GM19452 (cell line): Measurements from ENCODE around the gene ANTXR2.

Experiments used
- ATAC-seq: cut with Tn5 transposase; IDR thresholded peaks from one replicate; pipeline ENCODE4 v1.9.1; 2021; ENCODE audit not compliant: unreplicated experiment

ANTXR2 gene

DNA sequence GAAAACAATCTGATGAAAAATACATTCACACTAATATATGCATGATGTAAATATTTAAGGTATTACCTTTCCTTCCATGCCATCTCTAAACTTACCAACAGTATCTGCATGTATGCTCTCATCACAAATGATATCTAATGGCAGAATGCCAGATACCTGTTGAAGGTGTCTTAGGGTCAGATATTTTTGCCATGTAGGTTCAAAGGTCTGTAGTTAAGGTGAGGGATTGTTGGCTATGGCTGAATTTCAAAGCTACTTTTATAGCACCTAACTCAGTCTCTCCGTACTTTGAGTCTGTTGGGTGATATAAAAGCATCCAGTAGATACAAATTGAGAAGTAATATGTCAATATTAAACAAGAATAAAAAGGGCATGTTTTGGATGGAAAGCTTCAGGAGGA is 19.8 kb upstream of the ANTXR2 start:
- ATAC-seq, result no peak

- ATAC-seq, result no peak
These were observed 19.1 kb upstream of the ANTXR2 start for GRCh38 chr4:80092088-80092487.

DNA sequence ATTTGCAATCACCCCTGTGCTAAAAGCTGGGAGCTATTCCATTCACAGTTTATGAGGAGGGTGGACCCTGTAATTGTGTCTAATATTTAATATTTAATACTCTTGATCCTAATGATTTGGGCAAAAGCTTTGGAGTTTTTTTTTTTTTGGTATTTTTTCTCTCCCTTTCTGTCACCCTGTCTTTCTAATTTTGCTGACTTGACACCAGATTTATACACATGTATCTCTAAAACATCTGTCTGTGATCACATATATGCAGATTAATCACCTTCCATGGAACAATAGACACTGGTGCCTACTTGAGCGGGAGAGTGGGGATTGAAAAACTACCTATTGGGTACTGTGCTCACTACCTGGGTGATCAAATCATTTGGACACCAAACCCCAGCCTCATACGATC is 18.7 kb upstream of the ANTXR2 start:
- no peak for ATAC-seq

DNA sequence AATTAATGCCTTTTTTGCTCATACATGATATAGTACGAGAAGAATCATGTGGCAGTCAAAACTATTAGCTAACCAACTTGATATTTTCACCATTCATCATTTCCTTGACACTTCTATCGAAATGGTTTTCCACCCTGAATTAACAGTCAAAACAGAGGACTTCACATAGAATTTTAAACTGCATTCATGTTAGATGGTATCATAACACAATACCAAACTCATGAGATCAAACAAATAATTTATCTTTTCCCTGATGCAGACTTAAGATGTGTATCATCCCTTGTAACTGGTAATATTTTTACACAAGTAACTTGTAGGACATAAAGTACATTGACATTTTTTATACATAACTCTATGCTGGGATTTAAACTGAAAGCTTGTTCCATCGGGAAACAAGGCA is 18.2 kb upstream of the ANTXR2 start:
- ATAC-seq, result no peak

DNA sequence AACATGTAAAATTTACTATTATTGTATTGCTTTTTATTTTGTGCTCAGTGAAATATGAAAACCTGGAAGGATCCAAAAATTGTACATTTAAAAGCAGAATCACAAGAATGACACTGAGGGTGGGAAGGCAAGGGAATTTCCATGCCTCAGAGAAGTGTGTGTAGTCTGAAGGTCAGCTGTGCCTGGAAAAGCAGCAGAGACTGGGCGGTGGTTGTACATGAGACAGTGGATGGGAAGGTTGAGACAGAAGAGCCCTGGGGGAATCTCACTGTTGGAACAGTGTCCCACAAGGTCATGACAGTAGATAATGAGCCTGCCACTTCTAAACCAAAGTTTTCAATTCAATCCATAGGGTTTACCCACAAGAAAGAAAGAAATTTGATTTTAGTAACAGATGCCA is 17.1 kb upstream of the ANTXR2 start:
- no peak for ATAC-seq

GRCh38 chr4:80088471-80088870 is 15.4 kb upstream of the ANTXR2 start:
- no peak for ATAC-seq

DNA sequence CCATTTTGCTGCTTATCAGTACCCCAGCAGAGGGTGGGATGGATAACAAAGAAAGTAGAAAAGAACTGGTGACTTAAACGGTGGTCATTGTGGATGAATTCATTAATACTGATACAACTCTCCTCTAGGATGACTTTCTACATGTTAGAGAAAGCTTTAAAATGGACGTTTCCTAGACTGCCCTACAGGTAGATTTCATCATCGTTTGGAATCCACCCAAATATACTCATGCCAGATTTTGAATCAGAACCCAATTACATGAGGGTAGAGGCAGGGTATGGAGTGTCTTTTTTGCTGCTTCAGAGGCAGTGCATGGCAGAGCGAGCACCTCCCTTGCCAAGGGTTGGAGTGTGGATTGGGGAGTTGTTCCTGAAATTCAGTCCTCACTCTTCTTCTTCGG is 13.3 kb upstream of the ANTXR2 start:
- ATAC-seq, result no peak

DNA sequence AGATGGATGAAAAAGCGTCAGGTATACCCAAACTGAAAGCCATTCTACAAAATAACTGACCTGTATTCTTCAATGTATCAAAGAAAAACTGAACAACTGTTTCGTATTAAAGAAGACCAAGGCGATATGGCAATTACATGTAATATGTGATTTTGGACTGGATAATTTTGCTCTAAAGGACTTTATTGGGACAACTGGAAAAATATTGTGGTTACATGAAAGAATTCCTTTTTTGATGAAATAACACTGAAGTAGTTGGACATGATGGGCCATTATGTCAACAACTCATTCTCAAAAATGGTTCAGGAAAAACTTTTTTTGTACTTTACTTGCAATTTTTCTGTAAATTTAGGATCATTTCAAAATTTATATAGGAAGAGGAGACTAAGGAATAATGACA is 12.1 kb upstream of the ANTXR2 start:
- no peak for ATAC-seq

DNA sequence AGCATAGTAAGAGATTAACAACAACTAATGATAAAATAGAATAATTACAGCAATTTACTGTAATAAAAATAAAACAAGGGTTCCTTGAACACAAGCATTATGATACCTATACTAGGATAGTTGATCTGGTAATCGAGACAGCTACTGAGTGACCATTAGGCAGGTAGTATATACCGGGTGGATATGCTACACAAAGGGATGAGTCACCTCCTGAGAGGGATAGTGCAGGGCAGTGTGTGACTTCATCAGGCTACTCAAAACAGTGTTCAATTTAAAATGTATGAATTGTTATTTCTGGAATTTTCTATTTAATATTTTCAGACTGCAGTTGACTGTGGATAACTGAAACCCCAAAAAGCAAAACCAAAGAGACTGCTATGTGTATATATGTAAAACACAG is 9.7 kb upstream of the ANTXR2 start:
- ATAC-seq, result no peak

DNA sequence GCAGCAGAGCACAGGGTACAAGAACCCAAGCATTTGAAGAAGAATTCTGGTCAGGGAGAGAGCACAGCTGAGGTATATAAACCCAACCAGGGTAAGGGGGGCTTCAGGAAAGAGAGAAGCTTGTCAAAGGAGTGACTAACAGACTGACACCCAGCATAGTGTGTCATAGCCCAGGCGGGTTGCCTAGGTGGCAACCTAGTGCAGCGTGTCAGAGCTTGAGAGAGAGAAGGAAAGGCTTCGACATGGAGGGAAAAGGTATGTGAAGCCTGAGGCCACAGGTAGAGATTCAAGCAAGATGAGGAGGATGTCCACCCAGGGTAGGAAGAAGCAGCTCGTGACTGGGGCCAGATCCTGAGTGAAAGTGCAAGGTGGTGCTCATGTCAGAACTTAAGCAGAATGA is 8.5 kb upstream of the ANTXR2 start:
- ATAC-seq, result no peak

DNA sequence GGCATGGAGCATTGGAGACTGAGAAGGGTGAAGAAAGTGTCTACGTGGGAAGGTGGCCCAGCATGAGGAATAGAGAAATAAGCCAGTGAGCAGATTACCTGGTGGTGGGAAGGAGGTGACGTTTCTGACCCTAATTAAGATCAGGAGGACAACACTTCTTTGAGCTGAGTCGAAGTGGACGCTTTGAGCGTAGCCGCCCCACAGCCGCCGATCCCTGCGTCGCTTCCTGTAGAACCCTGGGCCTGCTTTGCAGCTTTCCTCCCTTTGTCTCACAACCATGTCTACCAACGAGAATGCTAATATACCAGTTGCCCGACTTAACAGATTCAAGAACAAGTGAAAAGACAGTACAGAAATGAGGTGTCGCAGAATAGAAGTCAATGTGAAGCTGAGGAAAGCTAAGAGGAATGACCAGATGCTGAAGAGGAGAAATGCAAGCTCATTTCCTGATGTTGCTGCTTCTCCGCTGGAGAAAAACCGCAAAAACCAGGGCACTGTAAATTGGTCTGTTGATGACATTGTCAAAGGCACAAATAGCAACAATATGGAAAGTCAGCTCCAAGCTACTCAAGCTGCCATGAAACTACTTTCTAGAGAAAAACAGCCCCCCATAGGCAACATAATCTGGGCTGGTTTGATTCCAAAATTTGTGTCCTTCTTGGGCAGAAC is 6.4 kb upstream of the ANTXR2 start:
- ATAC-seq, result no peak

GRCh38 chr4:80078346-80079092 is 5.5 kb upstream of the ANTXR2 start:
- no peak for ATAC-seq

DNA sequence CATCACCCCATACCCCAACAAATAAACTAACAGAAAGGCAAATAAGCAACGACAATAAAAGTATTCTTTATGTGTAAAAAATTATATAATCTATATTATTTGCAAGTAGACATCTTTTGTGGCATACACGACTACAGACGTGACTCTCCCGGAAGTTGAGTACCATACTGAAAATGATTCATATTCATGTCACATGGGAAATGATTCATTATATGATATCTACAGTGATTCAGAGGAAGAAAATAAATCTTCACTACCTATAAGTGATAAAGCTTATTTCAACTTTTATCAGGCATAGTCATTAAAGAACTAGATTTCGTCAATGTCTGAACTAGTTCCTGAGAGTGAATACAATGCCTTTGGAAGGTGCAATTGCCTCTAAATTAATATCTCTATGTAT is 4.6 kb upstream of the ANTXR2 start:
- ATAC-seq, result no peak

DNA sequence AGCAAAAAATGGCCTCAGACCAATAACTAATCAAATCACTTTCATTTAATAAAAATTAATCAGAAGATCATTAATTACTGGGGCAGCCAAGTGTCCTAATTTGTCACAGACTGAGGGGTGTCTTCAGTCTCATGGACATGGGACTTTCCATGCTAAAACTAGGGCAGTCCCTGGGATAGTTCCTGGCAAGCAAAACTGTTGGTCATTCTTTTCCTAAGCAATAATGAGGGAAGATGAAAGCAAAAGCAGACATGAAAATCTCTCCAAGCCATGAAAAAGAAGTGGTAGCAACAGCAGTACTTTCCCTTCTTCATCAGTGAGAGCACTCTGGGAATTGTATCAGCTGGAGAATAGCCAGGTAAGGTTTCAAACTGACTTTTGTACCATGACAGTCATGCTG is 3.7 kb upstream of the ANTXR2 start:
- no peak for ATAC-seq

DNA sequence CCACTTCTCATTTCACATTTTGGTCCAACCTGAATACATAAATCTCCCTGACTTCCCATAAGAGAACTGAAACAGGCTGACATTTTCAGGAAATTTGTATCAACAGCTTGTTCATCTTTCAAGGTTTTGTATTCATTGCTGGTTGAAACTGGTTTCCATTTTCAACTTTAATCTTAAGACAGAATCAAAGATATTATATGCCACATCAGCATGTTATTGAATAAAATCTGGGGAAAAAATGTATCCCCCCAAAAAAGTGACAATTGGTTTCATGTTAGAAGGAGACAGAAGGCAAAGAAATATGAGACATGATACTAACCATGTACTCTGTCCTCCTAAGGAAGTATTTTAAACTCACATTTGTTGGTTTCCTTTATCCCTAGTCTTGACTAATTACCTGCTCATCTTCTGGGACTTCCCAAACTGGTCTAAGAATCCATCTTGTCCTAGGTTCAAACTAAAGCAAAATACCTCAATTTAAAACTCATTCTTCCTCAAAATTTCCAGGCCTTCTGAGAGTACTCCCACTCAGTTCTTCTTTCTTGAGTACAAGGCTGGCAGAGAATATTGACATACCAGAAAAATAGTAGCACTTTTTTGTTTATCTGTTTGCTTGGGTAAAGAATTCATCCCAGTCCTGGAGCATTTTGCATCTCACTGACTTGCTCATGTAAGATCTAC is 3.1 kb upstream of the ANTXR2 start:
- ATAC-seq, result no peak

- ATAC-seq, result no peak
These were observed 1.6 kb upstream of the ANTXR2 start for GRCh38 chr4:80074651-80075050.

- ATAC-seq, result no peak
These were observed 1.0 kb upstream of the ANTXR2 start for GRCh38 chr4:80074069-80074468.

- peak; percentile 56 for ATAC-seq
These were observed 512 bp upstream of the ANTXR2 start for GRCh38 chr4:80073473-80074008.

- no peak for ATAC-seq
These were observed 743 bp downstream of the ANTXR2 start for GRCh38 chr4:80072228-80072743.

GRCh38 chr4:80071604-80072227 is 1.3 kb downstream of the ANTXR2 start:
- ATAC-seq, result no peak

DNA sequence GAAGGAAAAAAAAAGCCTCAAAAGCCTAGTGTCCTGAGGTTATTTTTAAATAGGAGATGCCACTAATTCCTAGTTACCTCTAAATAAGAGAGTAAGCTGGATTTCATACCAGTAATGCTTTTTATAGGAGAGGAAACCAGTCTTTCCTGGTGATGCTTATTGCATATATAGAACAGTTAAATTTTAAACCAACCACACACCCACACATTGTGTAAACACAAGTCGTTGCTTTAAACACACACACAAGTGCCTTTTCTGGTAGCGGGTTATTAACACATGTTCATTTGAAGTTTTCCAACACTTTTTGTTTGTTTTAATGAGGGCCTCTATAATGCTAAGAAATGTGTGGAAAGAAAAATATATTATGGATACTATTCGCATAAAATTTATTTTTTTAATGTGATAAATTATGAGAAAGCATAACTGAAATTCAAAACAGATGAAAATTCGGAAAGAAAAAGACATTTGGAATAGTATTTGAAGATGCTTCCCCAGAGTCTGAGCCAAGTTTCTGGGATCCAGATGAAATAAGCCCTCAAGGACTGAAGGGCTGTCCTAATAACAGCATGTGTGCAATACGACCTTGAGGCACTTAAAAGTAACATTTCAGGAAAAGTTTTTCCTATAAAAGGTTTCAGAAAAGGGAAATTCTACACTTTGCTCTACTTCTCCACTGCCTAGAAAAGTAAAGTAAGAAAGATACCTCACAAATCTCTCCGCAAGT is 2.0 kb downstream of the ANTXR2 start:
- ATAC-seq, result no peak
